Skeletal muscle cell (primary cell): ENCODE data around the gene PPP3CA.
"Not testable (repeated sequence)": the region's sequence is repeated elsewhere in the genome, so short reads cannot be mapped to it uniquely, and the experiment has no call there.

ENCODE experiments used
- DNase-seq: peaks from one replicate; pipeline ENCODE4 v3.0.0-alpha.2; 2010; ENCODE audit warnings: low read depth
- H3K4me3 ChIP-seq: 2 replicates; pipeline ENCODE4 v1.5.1; 2011; ENCODE audit warnings: low read depth, mild to moderate bottlenecking, control low read depth, low read length, moderate library complexity

PPP3CA gene

GRCh38 chr4:101191302-101192098, 155.8 kb downstream of the PPP3CA start:
- peak; percentile 87 for DNase-seq
- no peak overlapping the region for H3K4me3 ChIP-seq

DNA sequence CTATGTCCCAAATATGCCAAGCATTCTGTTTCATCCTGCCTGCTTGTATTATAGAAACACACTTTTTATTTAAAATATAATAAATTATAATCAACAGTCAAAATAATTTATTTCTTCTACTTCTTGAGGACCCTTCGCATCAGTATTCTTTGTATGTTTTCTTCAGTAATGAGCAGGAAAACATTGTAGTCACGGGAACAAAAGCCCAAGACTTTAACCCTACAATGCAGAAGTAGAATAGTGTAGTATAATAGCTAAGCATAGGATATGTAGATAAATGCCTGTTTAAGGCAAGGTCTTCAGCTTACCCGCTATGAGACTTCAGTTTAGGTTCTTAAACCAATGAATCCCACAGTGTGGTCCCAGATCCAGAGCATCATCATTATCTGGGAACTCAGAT, 156.6 kb downstream of the PPP3CA start:
- H3K4me3 ChIP-seq = no peak overlapping the region
- no peak for DNase-seq

DNA sequence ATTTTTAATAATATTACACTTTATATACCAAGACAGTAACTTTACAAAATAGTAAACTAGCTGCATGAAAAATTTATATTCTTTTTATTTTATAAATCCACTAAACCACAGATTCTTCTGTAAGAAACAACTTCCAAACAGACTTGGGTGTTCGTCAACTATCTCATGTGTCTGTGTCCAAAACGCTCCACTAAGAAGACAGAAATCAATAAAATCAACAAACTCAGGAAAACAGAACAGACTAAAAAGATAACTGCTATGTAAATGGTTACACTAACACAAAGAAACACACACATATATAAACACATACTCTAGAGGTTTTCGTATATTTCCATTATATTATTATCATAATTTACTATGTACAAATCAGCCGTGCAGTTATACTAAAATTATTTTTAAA, 158.4 kb downstream of the PPP3CA start:
- H3K4me3 ChIP-seq = no peak overlapping the region
- no peak for DNase-seq

DNA sequence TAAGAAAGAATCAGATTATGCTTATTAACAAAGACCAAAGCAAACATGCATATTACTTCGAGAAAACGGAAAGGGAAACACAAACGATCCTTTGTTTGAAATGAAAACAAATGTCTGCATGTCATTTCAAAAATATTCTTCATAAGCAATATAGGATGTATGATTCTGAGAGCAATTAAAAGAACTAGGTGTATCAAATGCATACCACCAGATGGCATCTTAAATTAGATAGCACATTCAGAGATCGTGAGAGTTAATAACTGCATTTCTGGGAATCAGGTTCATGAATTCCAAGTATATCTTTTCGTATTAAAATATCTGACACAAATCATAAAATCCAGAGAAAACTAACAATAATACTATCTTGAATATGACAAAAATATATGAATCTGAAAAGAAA, 159.5 kb downstream of the PPP3CA start:
- no peak overlapping the region for H3K4me3 ChIP-seq
- DNase-seq = no peak

DNA sequence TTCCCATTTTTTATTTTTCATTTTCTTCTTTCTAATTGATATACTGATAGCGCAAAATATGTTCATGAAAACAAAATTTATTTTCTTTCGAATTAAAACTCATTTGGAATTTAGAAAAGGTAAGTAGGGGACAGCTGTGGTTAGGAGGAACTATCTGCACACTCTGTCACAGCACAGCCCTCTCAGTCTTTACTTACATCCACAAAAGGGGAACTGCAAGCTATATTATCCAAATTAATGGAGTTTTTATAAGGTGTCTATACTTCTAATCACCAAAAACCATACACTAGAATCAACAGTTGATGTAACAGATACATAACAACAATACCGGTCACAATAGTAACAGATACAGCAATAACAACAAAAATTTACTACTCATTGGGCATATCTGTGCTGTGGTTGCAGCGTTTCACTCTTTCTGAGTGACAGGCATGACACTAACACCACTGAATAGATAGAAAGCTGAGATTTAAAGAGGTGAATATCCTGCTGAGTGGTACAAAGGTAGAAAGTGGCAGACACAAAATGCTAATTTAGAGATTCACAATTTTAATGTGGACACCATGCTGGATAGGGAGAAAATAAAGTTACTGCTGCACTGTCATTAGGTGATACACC, 160.7 kb downstream of the PPP3CA start:
- DNase-seq = no peak
- H3K4me3 ChIP-seq = no peak overlapping the region

GRCh38 chr4:101184668-101185067, 162.7 kb downstream of the PPP3CA start:
- no peak for DNase-seq
- H3K4me3 ChIP-seq = no peak overlapping the region

- no peak overlapping the region for H3K4me3 ChIP-seq
- DNase-seq = no peak
These were observed 163.5 kb downstream of the PPP3CA start for GRCh38 chr4:101183666-101184373.

GRCh38 chr4:101183221-101183620, 164.1 kb downstream of the PPP3CA start:
- H3K4me3 ChIP-seq = no peak overlapping the region
- DNase-seq = no peak

GRCh38 chr4:101182688-101183087, 164.6 kb downstream of the PPP3CA start:
- not testable (repeated sequence) for DNase-seq, H3K4me3 ChIP-seq

- no peak for DNase-seq
- no peak overlapping the region for H3K4me3 ChIP-seq
These were observed 168.6 kb downstream of the PPP3CA start for GRCh38 chr4:101178731-101179130.

DNA sequence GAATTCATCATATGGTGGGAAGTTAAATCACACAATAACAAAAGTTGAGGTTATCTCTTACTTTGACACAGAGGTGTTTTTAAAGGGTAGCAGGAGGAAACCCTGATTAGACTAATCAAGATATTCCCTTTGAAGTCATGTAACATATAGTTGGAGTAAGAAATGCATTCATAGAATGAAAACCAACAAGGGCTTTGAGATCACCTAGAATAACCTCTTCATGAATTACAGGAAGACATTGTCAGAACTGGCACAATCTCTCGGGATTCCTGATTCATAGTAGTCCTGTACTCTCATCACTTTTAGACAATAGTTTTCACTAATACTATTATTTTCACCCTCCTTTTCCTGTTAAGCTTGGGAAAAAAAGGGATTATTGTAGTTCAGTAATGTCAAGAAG, 170.2 kb downstream of the PPP3CA start:
- DNase-seq = no peak

DNA sequence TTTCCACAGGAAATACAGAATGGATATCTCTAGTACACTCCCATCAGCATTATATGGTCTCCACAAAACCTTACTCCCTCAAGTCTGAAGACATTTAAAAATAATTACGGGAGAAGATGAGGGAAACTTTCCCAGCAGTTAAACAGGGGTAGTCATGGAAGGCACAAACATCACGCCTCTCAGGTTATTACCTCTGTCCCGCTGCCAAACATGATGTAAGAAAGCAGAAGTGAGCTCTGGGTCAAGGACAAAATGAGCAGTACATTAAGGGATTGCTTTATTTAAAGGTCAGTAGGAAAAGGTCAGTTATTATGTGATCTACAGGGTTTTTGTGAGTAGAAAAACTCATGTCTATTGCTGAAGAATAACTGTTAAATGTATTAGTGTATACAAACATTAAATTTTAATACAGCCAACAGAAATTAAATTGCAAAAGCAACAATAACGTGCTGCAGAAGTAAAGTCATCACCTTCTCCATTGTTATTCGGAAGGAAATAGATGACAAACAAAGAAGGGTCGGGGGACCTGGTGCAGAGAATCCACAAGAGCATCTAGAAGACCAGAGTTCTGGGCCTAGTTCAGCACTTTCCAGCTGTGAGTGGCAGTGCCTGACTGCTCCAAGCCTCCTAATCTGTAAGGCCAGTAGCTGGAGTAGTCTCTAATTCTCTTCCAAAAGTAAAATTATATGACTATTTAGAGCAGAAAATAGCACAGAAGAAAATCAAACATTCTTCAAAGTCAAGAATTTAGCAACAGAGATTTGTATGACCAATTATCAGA, 171.2 kb downstream of the PPP3CA start:
- DNase-seq = no peak
- H3K4me3 ChIP-seq = no peak overlapping the region

More for the DNA sequence above, 170.2 kb downstream of the PPP3CA start:
- H3K4me3 ChIP-seq = no peak overlapping the region

DNA sequence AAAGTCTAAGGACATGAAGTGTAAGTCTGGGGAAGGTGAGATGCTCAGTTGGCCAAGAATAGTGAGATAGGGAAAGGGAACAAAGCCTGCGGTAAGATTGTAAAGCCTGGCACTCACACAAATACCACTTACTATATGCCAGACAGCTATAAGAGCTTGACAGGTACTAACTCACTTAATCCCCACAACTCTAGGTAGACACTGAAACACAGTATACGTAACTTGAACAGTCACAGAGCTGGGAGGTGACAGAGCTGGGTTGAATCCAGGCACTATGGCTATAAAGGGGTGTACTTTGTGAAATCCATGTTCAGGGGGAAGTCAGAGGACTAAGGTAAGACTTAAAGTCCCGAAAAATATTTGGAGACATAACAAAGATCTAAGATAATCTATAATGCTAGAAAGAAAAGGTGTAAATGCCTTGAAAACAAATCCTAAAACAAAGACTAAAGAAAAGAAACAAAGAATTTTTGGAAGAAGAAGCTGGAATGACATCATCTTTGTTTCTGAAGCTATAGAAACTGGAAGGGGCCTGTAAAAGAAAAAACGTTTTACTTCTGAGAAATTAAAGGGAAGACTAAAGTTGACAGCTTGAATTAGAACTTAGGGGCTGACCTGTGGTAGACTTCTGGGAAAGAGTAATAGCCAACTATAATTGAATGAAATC, 172.5 kb downstream of the PPP3CA start:
- no peak overlapping the region for H3K4me3 ChIP-seq
- DNase-seq = no peak

DNA sequence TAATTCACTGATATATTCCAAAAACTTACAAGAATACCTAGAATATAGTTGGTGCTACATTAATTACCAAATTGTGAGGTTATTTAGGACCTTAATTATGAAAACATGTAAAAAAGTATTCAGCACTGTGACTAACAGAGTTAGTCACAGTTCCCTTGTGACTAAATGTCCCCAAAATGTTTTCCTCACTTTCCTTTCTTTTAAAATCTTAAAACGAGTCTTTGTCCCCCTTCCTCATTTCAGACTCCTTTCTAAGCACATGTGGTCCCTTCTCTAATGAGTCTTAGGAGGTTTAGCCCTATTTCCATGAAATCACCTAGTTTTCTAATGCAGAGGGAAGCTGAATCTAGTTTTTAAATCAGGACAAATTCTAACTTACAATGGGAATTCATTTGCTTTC, 175.0 kb downstream of the PPP3CA start:
- DNase-seq = no peak
- no peak overlapping the region for H3K4me3 ChIP-seq

DNA sequence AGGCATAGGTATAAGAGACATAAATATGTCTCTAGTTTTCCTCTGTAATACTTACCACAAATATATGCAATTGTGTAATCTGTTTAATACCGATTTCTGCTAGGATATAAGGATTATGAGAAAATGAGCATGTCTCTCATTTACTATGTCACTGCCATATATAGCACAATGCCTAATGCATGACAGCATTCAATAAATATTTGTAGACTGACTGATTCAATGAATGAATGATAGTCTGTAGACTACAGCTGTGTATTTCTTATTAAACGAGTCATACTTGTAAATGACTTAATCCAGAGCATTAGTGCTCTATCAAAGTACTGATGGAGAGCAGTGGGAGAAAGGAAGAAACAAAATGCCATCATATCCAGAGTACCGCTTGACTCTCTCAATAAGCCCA, 175.6 kb downstream of the PPP3CA start:
- no peak overlapping the region for H3K4me3 ChIP-seq
- DNase-seq = no peak

DNA sequence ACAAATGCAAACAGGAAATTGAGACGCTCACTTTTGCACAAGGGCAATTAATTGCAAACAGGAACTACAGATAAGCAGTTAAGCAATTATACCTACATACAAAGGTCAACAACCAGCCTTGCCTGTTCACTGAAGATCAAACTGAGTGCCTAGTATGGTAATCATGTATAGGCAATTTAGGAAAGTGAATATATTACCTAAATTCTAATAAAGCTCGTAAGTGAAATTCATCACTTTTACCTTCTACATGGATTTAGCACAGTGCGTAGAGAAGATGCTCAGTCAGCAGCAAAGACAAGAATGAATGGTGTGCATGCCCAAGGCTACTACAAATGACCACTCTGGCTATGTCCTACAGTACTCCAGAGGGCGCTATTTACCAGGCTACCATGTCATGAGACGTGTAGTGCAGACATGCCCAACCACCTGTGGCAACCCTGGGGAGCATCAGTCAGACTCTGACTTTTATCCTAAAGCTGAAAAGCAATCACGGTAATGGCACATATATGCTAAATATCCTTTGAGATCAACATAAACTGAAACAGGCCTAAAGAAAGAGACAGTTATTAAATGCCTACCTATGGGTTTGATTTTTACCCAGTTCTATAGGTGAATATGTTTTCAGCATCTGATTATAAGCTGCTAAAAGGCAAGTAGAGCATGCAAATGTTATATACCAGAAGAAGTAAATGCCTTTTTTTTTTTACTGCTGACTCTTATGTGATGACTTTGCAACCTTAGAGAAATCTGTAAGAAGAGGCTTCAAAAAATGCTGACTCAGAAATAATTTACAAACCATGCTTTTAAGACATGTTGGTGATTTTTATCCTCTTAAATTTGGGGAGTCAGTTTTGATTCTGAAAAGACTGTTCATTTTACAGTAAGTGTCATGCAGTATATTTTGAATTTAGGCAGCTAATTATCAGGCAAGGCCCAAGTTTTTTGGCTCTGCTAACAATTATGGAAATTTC, 178.0 kb downstream of the PPP3CA start:
- DNase-seq = no peak
- no peak overlapping the region for H3K4me3 ChIP-seq

DNA sequence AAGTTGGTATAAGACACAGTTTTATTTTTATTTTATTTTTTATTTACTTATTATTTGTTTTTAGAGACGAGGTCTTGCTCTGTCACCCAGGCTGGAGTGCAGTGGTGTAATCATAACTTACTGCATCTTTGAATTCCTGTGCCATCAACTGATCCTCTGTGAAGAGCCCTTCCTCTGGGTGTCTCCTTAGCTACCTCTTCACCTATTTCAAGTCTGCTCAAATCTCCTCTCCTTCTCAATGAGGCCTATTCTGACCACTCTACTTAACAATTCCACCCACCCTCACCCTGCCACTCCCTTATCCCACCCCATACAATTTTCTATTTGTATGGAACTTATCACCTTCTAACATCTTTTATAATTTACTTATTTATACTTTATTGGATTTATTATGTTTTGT, 183.4 kb downstream of the PPP3CA start:
- H3K4me3 ChIP-seq = no peak overlapping the region
- DNase-seq = no peak

DNA sequence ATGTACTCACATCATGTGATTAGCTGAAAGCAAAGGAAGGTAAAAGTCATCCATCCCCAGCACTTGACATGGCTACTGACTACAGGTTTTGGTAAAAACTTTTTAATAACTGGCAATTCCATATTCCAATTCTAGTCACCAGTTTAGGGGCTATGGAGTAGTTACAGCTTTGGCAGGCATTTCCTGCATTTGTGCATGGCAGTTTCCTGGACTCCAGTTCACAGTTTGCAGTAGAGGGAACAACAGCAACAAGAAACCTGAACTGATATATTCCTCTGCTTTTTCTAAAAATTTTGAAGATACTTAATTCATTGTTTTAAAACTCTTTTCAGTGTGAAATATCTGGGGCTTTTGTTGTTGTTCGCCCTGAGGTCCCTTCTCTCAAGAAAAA, 184.3 kb downstream of the PPP3CA start:
- DNase-seq = no peak
- H3K4me3 ChIP-seq = no peak overlapping the region
